B cell (primary cell): Measurements from ENCODE around the gene MAP7. TPM values are rescaled to one million over a fixed set of nuclear protein-coding genes. Genes with fewer than 3 reads are reported as not detected.

ENCODE experiments used
- ATAC-seq: fragments of 200-7000 bp; cut with Tn5 transposase; one replicate; pipeline ENCODE4 v1.10.0; 2021; ENCODE audit warnings: low read depth, mild to moderate bottlenecking, moderate number of reproducible peaks, moderate library complexity
- CTCF ChIA-PET: fragments of 350-600 bp; sonication (Branson Sonifier 250); formaldehyde crosslinking; loops from one replicate; lab custom pipeline; 2021; ENCODE audit warnings: antibody characterized with exemption, inconsistent platforms; lab: Charles Lee
- POLR2A ChIA-PET: fragments of 350-600 bp; sonication (Branson Sonifier 250); formaldehyde crosslinking; loops from one replicate; lab custom pipeline; 2021; ENCODE audit warnings: antibody characterized with exemption; lab: Charles Lee
- DNase-seq: peaks from one replicate; pipeline ENCODE4 v3.0.0; 2013
- H2AFZ ChIP-seq: 2 replicates; pipeline ENCODE4 v1.6.1; 2012; ENCODE audit warnings: mild to moderate bottlenecking, low read depth, low read length; ENCODE audit not compliant: insufficient read depth, poor library complexity, severe bottlenecking
- H3K27ac ChIP-seq, 2 donors: 1 replicate in 1 of 2; 2 replicates in 1 of 2; pipeline ENCODE4 v1.5.1; 2012 to 2013; ENCODE audit warnings: low read length in 2 of 2, mild to moderate bottlenecking in 2 of 2, moderate library complexity in 1 of 2
- H3K27me3 ChIP-seq, 4 experiments: fragments of 200-600 bp in 1 of 4; sonication (generic) in 1 of 4; replicated peaks in 1 of 4; 1 replicate in 2 of 4; 2 replicates in 2 of 4; pipeline versions ENCODE4 v1.6.1 to v1.7.0; 2013 to 2016; ENCODE audit warnings: low read length in 3 of 4, mild to moderate bottlenecking in 2 of 4, mixed read lengths in 1 of 4, moderate library complexity in 1 of 4; ENCODE audit not compliant: insufficient read depth in 4 of 4, control insufficient read depth in 3 of 4; ENCODE audit errors: control extremely low read depth in 1 of 4
- H3K36me3 ChIP-seq, 2 experiments: replicated peaks in 1 of 2; 1 replicate in 1 of 2; 2 replicates in 1 of 2; pipeline versions ENCODE4 v1.6.1 to v1.7.1; 2013; ENCODE audit warnings: low read length in 1 of 2; ENCODE audit not compliant: insufficient read depth in 2 of 2, control insufficient read depth in 1 of 2; ENCODE audit errors: control extremely low read depth in 1 of 2, extremely low read depth in 1 of 2
- H3K4me1 ChIP-seq, 2 donors: fragments of 200-600 bp in 1 of 2; sonication (generic) in 1 of 2; 1 replicate in 1 of 2; 2 replicates in 1 of 2; pipeline versions ENCODE4 v1.5.1 to v1.6.1; 2013 to 2017; ENCODE audit warnings: low read length in 2 of 2; ENCODE audit not compliant: control insufficient read depth in 2 of 2, insufficient read depth in 2 of 2
- H3K4me2 ChIP-seq: replicated peaks from 2 replicates; pipeline ENCODE3; 2012; ENCODE audit warnings: mild to moderate bottlenecking, low read depth, low read length; ENCODE audit not compliant: poor library complexity, severe bottlenecking
- H3K4me3 ChIP-seq, 5 experiments: fragments of 200-600 bp in 1 of 5; sonication (generic) in 1 of 5; 1 replicate in 3 of 5; 2 replicates in 2 of 5; pipeline versions ENCODE4 v1.5.1 to v1.7.0; 2011 to 2016; ENCODE audit warnings: low read length in 4 of 5, mild to moderate bottlenecking in 4 of 5, low read depth in 2 of 5, control low read depth in 1 of 5, moderate library complexity in 1 of 5; ENCODE audit not compliant: insufficient read depth in 1 of 5; ENCODE audit errors: control extremely low read depth in 1 of 5, extremely low read depth in 1 of 5
- H3K79me2 ChIP-seq: fragments of 200-600 bp; sonication (generic); one replicate; pipeline ENCODE4 v1.6.0; 2016; ENCODE audit warnings: low read length; ENCODE audit not compliant: control insufficient read depth, insufficient read depth
- H3K9ac ChIP-seq: fragments of 200-600 bp; sonication (generic); 2 replicates; pipeline ENCODE4 v1.6.1; 2017; ENCODE audit warnings: mild to moderate bottlenecking, low read length, moderate library complexity
- H3K9me3 ChIP-seq, 3 donors: one replicate each; pipeline versions ENCODE4 v1.6.1 to v1.7.1; 2013; ENCODE audit warnings: low read length in 2 of 3; ENCODE audit not compliant: control insufficient read depth in 2 of 3, insufficient read depth in 1 of 3; ENCODE audit errors: control extremely low read depth in 1 of 3
- H4K20me1 ChIP-seq: 2 replicates; pipeline ENCODE4 v1.6.0; 2012; ENCODE audit warnings: mild to moderate bottlenecking, low read length; ENCODE audit not compliant: insufficient read depth, control insufficient read depth, poor library complexity, severe bottlenecking
- H3K27ac Mint-ChIP-seq: one replicate; pipeline ENCODE4 v1.8.0; 2021; ENCODE audit warnings: mixed read lengths
- H3K27me3 Mint-ChIP-seq: one replicate; pipeline ENCODE4 v1.8.0; 2021; ENCODE audit warnings: mixed read lengths
- H3K4me1 Mint-ChIP-seq: one replicate; pipeline ENCODE4 v1.8.0; 2021; ENCODE audit warnings: mixed read lengths
- H3K4me3 Mint-ChIP-seq: one replicate; pipeline ENCODE4 v1.8.0; 2021; ENCODE audit warnings: mixed read lengths
- H3K9me3 Mint-ChIP-seq: one replicate; pipeline ENCODE4 v1.8.0; 2022; ENCODE audit warnings: mixed read lengths; ENCODE audit not compliant: insufficient read depth
- EZH2 ChIP-seq: IDR thresholded peaks from 2 replicates; pipeline ENCODE4 v1.6.1; 2012; ENCODE audit warnings: borderline replicate concordance, low read depth, mild to moderate bottlenecking, moderate library complexity, low read length; ENCODE audit not compliant: insufficient read depth, poor library complexity, severe bottlenecking
- WGBS: methylation state at CpG from one replicate; pipeline ENCODE4 v1.1.5; 2013; ENCODE audit warnings: missing lambda C conversion rate; ENCODE audit not compliant: insufficient coverage; 5-methylcytosine and 5-hydroxymethylcytosine counted together
- intact Hi-C: fragments of 100-400 bp; cut with micrococcal nuclease; formaldehyde crosslinking; loops from one replicate; pipeline ENCODE4 v1.10.0; 2022
- polyA plus RNA-seq: library from polyadenylated mRNA; depleted of rRNA; stranded (reverse); fragments of >200 nt; gene quantifications from 2 replicates; pipeline ENCODE4 v1.2.3, GENCODE V29; 2012
- total RNA-seq, 2 donors: library from RNA; stranded (reverse); fragments of 120-200 nt in 1 of 2; gene quantifications; 1 replicate in 1 of 2; 2 replicates in 1 of 2; pipeline versions ENCODE4 v1.2.3 to v1.2.4, GENCODE V29; 2013 to 2022
- TF ChIP-seq, protein P1 (sequence below): fragments of 200-600 bp; IDR thresholded peaks from one replicate; pipeline ENCODE4 v1.8.0; 2022; ENCODE audit warnings: antibody characterized with exemption, mild to moderate bottlenecking

Gene MAP7
- total and polyA plus RNA-seq, 2 donors (not counting 1 experiment from before 2014, with no cell fraction given): 0.34 to 0.64 TPM

GRCh38 chr6:136415351-136416007 is 134.7 kb downstream of the MAP7 start:
- H3K4me3 Mint-ChIP-seq: no peak overlapping the region
- ATAC-seq: no peak
- H3K27ac Mint-ChIP-seq: no peak overlapping the region
- no peak for TF ChIP-seq EZH2
- TF ChIP-seq, protein P1, sequence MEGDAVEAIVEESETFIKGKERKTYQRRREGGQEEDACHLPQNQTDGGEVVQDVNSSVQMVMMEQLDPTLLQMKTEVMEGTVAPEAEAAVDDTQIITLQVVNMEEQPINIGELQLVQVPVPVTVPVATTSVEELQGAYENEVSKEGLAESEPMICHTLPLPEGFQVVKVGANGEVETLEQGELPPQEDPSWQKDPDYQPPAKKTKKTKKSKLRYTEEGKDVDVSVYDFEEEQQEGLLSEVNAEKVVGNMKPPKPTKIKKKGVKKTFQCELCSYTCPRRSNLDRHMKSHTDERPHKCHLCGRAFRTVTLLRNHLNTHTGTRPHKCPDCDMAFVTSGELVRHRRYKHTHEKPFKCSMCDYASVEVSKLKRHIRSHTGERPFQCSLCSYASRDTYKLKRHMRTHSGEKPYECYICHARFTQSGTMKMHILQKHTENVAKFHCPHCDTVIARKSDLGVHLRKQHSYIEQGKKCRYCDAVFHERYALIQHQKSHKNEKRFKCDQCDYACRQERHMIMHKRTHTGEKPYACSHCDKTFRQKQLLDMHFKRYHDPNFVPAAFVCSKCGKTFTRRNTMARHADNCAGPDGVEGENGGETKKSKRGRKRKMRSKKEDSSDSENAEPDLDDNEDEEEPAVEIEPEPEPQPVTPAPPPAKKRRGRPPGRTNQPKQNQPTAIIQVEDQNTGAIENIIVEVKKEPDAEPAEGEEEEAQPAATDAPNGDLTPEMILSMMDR: no peak
- CTCF ChIA-PET: no interaction called here
- intact Hi-C loops: no loop called here
- no CpG with 5 or more reads among the region's 5 CpGs for WGBS
- no peaks in the 10 kb centered on the region for H3K36me3 ChIP-seq
- H3K27me3 Mint-ChIP-seq: peaks cover 5% of the 10 kb centered on the region
- H3K27ac ChIP-seq: no peak overlapping the region
- no peak overlapping the region for H3K9ac ChIP-seq
- DNase-seq: no peak
- H3K27me3 ChIP-seq: no peaks in the 10 kb centered on the region
- H2AFZ ChIP-seq: no peak overlapping the region
- H3K4me1 Mint-ChIP-seq: no peaks in the 10 kb centered on the region
- POLR2A ChIA-PET: no interaction called here
- H4K20me1 ChIP-seq: no peaks in the 10 kb centered on the region
- H3K4me3 ChIP-seq: no peak overlapping the region
- no peak overlapping the region for H3K4me2 ChIP-seq
- no peaks in the 10 kb centered on the region for H3K9me3 ChIP-seq
- H3K79me2 ChIP-seq: no peaks in the 10 kb centered on the region
- no peaks in the 10 kb centered on the region for H3K9me3 Mint-ChIP-seq
- no peaks in the 10 kb centered on the region for H3K4me1 ChIP-seq

DNA sequence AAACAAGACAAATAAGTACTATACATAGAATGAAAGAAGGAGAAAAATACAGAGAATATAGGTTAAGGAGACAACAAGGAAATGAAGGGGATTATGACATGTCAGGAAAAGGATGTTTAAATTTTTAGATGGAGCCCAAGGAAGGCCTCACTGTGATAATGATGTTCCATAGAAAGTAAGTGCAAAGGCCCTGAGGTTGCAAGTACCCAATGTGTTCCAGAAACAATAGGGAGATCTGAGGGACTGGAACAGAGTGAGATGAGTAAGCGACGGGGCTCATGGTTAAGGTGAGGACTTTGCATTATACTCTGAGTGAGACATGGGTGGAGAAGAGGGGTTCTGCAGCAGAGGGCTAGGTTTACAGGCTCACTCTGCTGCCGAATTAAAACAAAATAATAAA is 137.8 kb downstream of the MAP7 start:
- no peak overlapping the region for H3K4me3 ChIP-seq
- Mint-ChIP-seq H3K4me3 (no peak overlapping the region), H3K9me3 (no peaks in the 10 kb centered on the region), H3K27me3 (peaks cover 12% of the 10 kb centered on the region), H3K4me1 (peaks cover 7% of the 10 kb centered on the region), H3K27ac (no peak overlapping the region)
- DNase-seq (no peak), ATAC-seq (no peak)
- TF ChIP-seq, protein P1: no peak
- no peak for TF ChIP-seq EZH2
- no peaks in the 10 kb centered on the region for H3K4me1 ChIP-seq
- H3K27ac ChIP-seq: no peak overlapping the region
- H3K36me3 ChIP-seq: no peaks in the 10 kb centered on the region
- no peaks in the 10 kb centered on the region for H3K27me3 ChIP-seq
- H3K79me2 ChIP-seq: no peaks in the 10 kb centered on the region
- no peaks in the 10 kb centered on the region for H4K20me1 ChIP-seq
- POLR2A ChIA-PET: no interaction called here
- no CpG with 5 or more reads among the region's 3 CpGs for WGBS
- H3K9me3 ChIP-seq: no peaks in the 10 kb centered on the region
- no peak overlapping the region for H2AFZ ChIP-seq
- CTCF ChIA-PET: no interaction called here
- intact Hi-C loops: no loop called here
- no peak overlapping the region for H3K9ac ChIP-seq
- H3K4me2 ChIP-seq: no peak overlapping the region
